Fibroblast of the aortic adventitia (primary cell): ENCODE data around the gene EXOG. TPM values are rescaled to one million over a fixed set of nuclear protein-coding genes. Genes with fewer than 3 reads are reported as not detected.

Experiments used
- DNase-seq: peaks from one replicate; pipeline ENCODE4 v3.0.0-alpha.2; 2010; ENCODE audit warnings: low read depth
- H3K4me3 ChIP-seq: 2 replicates; pipeline ENCODE4 v1.5.1; 2011; ENCODE audit warnings: low read depth, mild to moderate bottlenecking, control low read depth, low read length, moderate library complexity
- total RNA-seq: library from RNA; depleted of rRNA; stranded (reverse); fragments of >200 nt; gene quantifications from 2 replicates; pipeline ENCODE4 v1.2.3, GENCODE V29; 2012; ENCODE audit warnings: low replicate concordance
- TF ChIP-seq, protein P1 (sequence below): IDR thresholded peaks from 2 replicates; pipeline ENCODE4 v1.5.1; 2011; ENCODE audit warnings: mild to moderate bottlenecking, low read length, control low read depth, inconsistent platforms; ENCODE audit not compliant: insufficient read depth

Gene EXOG
- total RNA-seq, 1 donor = 14.4 TPM

DNA sequence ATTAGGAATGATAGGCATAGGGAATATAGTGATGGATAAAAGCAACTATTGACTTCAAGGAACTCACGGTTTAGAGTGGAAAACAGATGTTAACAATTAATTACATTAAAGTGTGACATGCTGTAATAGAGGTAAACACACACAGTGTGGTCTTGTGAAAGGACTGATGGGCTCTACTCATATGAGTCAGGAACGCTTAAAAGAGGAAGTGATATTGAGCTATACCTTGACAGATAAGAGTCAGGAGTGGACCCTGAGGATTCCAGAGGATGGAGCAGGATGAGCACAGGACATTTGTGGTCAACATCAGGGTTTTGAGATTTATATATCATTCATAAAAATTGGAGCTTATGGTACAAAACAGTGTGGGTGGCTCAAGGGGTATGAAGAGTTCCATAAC, 11.0 kb downstream of the EXOG start:
- TF ChIP-seq, protein P1, sequence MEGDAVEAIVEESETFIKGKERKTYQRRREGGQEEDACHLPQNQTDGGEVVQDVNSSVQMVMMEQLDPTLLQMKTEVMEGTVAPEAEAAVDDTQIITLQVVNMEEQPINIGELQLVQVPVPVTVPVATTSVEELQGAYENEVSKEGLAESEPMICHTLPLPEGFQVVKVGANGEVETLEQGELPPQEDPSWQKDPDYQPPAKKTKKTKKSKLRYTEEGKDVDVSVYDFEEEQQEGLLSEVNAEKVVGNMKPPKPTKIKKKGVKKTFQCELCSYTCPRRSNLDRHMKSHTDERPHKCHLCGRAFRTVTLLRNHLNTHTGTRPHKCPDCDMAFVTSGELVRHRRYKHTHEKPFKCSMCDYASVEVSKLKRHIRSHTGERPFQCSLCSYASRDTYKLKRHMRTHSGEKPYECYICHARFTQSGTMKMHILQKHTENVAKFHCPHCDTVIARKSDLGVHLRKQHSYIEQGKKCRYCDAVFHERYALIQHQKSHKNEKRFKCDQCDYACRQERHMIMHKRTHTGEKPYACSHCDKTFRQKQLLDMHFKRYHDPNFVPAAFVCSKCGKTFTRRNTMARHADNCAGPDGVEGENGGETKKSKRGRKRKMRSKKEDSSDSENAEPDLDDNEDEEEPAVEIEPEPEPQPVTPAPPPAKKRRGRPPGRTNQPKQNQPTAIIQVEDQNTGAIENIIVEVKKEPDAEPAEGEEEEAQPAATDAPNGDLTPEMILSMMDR = no peak
- no peak overlapping the region for H3K4me3 ChIP-seq
- DNase-seq = no peak

DNA sequence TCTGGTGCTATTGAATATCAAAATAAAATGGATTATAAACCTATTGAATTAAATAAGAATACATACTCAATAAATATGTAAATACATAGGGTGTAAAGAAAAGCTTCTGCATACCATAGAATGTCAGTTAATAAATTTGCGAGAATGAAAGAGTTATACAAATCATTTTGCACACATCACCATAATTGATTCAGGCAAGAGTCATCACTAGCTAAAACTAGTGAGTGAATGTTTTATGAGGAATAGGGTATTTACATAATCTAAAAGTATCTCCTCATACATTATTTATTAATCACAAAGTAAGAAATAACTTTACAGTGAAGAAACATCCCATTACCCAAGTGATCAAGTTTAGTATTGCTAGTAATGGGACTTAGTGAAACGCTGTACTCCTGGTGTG, 13.6 kb downstream of the EXOG start:
- DNase-seq = no peak
- TF ChIP-seq, protein P1 = no peak
- no peak overlapping the region for H3K4me3 ChIP-seq

DNA sequence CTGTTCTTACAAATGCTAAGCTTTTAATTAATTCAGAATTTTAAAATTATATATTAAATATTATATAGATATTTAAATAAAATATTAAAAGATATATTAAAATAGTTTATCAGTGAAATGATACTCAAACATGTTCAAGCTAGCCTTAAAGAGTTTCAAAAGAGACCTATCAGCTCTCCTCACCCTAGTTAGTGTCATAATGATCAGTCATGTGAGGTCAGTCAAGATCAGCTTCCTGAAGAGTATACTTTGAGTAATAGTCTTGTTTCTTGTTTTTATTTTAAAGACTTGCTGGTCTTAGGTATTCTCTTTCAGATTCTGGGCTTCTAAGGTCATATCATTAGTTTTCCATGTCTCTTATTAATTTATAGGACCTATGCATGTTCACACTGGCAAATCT, 14.5 kb downstream of the EXOG start:
- H3K4me3 ChIP-seq = no peak overlapping the region
- TF ChIP-seq, protein P1 = no peak
- DNase-seq = no peak

DNA sequence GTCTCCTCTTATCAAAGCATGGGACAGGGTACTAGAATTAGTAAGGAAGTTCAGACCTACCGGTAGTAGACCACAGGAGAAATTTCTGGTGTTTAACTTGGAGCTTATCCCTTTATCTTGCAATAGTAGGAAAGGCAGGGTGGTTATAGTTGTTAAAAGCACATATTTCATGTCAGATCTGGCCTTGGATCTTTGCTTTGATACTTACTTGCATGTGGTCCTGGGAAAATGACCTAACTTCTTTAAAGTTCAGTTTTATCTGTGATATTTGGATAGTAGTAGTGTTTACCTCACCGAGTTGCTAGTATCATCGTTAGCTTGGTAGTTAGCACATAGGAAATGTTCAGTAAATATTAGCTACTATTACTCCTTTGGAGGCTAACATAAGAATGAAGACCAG, 15.4 kb downstream of the EXOG start:
- DNase-seq = no peak
- TF ChIP-seq, protein P1 = no peak
- H3K4me3 ChIP-seq = no peak overlapping the region

DNA sequence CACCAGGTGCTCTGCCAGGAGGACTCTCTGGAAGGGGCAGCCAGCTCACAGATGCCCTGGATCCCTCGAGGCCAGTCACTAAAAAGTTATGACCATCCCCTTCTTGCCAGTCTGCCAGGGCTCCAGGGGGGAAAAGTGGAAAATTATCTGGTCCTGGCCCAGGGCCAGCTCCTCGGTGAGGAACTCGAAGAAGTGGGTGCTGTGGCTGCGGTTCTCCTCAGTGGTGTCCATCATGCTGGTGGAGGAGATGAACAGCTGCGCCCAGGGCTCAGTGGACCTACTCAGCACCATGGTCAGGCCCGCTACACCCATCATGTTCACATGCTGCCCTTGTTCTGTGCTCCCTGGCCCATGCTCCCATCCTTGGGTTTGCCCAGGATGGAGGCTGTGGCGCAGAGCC, 19.2 kb downstream of the EXOG start:
- TF ChIP-seq, protein P1 = no peak
- no peak overlapping the region for H3K4me3 ChIP-seq
- DNase-seq = no peak

DNA sequence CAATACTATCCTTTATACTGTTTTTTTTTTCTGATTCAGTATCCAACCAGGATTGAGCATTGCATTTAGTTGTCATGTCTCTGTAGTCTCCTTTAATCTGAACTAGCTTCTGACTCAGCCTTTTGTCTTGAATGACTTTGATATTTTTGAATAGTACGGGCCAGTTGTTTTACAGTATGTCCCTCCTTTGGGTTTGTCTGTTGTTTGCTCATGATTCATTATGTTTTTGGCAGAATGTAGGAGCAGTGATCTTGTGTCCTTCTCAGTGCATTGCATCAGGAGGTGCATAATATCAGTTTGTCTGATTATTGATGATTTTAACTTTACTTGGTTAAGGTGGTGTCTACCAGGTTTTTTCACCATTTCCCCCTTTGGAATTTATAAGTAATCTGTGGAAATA, 20.5 kb downstream of the EXOG start:
- DNase-seq = peak; percentile 28

DNA sequence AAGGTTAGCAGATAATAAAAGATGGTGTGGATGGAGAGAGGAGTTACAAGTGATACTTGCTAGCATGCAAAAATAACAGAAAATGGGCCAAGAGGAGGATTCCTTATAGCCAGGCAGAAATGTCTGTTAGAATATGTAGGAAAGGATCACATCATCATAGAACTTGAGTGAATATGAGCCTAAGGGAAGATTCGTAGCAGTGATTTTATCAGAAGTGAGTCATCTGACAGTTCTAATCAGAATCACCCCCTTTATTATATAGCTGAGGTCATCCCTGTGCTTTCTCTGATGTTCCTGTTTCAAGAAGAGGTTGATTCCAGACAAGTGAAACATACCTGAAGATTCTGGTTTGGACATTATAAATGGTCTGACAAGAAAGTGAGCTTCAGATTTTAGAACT, 22.9 kb downstream of the EXOG start:
- TF ChIP-seq, protein P1 = no peak
- H3K4me3 ChIP-seq = no peak overlapping the region
- DNase-seq = peak; percentile 15

More for the DNA sequence above, 20.5 kb downstream of the EXOG start:
- TF ChIP-seq, protein P1 = no peak
- no peak overlapping the region for H3K4me3 ChIP-seq
